Measurements from ENCODE around the gene RASGRF2.

RASGRF2 gene

DNA sequence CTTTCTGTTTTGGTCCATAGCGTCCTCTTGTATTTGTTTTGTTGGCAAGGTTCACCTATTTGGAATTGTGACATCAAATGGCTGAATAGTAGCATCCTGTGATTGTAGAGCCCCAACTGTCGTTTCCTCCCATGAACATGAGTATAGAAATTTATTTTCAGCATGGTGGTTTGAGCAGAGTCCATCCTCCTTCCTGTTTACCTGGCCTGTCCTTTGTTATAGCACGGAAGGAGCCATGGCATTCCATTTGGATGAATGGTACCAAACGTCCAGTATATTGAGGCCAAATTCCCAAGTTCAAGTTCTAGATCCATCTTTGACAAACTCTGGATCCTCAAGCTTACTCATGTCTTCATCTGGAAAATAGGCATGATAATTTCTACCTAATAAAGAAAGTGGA is 16.8 kb downstream of the RASGRF2 start:
- no peak for TF ChIP-seq GABPA (IDR thresholded peaks at IDR 0.05; ENCODE audit: low read depth)
- no peak for TF ChIP-seq SPI1 (IDR thresholded peaks at IDR 0.05; ENCODE audit: borderline replicate concordance, low read depth)
- TF ChIP-seq, protein P1, sequence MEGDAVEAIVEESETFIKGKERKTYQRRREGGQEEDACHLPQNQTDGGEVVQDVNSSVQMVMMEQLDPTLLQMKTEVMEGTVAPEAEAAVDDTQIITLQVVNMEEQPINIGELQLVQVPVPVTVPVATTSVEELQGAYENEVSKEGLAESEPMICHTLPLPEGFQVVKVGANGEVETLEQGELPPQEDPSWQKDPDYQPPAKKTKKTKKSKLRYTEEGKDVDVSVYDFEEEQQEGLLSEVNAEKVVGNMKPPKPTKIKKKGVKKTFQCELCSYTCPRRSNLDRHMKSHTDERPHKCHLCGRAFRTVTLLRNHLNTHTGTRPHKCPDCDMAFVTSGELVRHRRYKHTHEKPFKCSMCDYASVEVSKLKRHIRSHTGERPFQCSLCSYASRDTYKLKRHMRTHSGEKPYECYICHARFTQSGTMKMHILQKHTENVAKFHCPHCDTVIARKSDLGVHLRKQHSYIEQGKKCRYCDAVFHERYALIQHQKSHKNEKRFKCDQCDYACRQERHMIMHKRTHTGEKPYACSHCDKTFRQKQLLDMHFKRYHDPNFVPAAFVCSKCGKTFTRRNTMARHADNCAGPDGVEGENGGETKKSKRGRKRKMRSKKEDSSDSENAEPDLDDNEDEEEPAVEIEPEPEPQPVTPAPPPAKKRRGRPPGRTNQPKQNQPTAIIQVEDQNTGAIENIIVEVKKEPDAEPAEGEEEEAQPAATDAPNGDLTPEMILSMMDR (IDR thresholded peaks at IDR 0.05; ENCODE audit: insufficient read depth, low read length), result no peak
- TF ChIP-seq, protein P2, sequence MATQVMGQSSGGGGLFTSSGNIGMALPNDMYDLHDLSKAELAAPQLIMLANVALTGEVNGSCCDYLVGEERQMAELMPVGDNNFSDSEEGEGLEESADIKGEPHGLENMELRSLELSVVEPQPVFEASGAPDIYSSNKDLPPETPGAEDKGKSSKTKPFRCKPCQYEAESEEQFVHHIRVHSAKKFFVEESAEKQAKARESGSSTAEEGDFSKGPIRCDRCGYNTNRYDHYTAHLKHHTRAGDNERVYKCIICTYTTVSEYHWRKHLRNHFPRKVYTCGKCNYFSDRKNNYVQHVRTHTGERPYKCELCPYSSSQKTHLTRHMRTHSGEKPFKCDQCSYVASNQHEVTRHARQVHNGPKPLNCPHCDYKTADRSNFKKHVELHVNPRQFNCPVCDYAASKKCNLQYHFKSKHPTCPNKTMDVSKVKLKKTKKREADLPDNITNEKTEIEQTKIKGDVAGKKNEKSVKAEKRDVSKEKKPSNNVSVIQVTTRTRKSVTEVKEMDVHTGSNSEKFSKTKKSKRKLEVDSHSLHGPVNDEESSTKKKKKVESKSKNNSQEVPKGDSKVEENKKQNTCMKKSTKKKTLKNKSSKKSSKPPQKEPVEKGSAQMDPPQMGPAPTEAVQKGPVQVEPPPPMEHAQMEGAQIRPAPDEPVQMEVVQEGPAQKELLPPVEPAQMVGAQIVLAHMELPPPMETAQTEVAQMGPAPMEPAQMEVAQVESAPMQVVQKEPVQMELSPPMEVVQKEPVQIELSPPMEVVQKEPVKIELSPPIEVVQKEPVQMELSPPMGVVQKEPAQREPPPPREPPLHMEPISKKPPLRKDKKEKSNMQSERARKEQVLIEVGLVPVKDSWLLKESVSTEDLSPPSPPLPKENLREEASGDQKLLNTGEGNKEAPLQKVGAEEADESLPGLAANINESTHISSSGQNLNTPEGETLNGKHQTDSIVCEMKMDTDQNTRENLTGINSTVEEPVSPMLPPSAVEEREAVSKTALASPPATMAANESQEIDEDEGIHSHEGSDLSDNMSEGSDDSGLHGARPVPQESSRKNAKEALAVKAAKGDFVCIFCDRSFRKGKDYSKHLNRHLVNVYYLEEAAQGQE (IDR thresholded peaks at IDR 0.05; ENCODE audit: insufficient replicate concordance, low read depth), result no peak
- no peak for TF ChIP-seq POLR2AphosphoS5 (IDR thresholded peaks at IDR 0.05; ENCODE audit: low read depth)
- no peak overlapping the region for H3K4me3 ChIP-seq (replicated peaks; ENCODE audit: insufficient read depth, low read length)
- H3K27ac ChIP-seq (replicated peaks), result no peak overlapping the region
- H3K27me3 ChIP-seq (ENCODE audit: insufficient read depth, poor library complexity, severe bottlenecking), result no peaks in the 10 kb centered on the region
- no peak for DNase-seq (ENCODE audit: low read depth in 1 of 2, low spot score in 1 of 2)

DNA sequence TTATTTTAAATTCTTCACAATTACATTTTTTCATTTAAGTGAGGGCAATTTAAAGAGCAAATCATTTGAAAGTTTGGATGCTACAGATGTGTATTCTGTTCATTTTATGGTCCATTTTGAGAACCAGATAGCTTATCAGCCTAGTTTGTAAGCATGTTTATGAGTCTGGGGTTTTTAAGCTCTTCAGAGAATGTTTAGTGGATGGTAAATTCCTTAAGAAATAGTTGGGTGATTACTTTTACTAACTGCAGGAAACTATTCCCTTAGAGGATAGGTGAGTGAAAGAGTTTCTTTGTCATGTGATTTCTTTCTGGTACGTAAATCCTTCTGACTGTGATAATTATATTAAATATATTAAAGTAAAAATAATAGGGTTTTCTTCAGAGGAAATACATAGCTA is 17.6 kb downstream of the RASGRF2 start:
- no peak for DNase-seq (ENCODE audit: low read depth in 1 of 2, low spot score in 1 of 2)
- no peak overlapping the region for H3K27ac ChIP-seq (replicated peaks)
- H3K4me3 ChIP-seq (replicated peaks; ENCODE audit: insufficient read depth, low read length), result no peak overlapping the region
- no peak for TF ChIP-seq SPI1 (IDR thresholded peaks at IDR 0.05; ENCODE audit: borderline replicate concordance, low read depth)
- no peak for TF ChIP-seq GABPA (IDR thresholded peaks at IDR 0.05; ENCODE audit: low read depth)
- no peak for TF ChIP-seq POLR2AphosphoS5 (IDR thresholded peaks at IDR 0.05; ENCODE audit: low read depth)
- TF ChIP-seq, protein P2 (IDR thresholded peaks at IDR 0.05; ENCODE audit: insufficient replicate concordance, low read depth), result no peak
- TF ChIP-seq, protein P1 (IDR thresholded peaks at IDR 0.05; ENCODE audit: insufficient read depth, low read length), result no peak
- no peaks in the 10 kb centered on the region for H3K27me3 ChIP-seq (ENCODE audit: insufficient read depth, poor library complexity, severe bottlenecking)

DNA sequence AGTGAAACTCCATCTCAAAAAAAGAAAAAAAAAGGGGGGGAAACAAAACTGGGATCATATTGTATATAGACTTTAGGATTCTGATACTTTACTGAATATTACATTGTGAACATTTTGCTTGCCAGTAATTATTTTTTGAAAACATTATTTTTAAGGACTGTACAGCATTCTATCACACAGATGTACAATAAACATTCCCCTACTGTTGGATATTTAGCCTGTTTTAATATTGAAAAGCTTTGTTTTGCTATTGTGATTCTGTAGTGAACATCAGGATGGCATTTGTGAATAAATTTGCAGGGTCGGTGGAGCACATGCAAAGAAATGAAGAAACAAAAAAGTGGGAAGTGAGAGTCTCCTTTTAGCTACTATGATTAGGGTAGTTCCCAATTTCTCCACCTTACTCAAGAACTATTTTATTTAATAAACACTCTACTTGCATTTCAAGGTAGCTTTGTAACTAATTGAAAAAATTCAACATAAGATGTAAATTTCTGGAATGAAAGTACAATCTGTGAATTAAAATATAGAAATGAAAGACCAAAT is 18.7 kb downstream of the RASGRF2 start:
- H3K27ac ChIP-seq (replicated peaks), result no peak overlapping the region
- TF ChIP-seq, protein P1 (IDR thresholded peaks at IDR 0.05; ENCODE audit: insufficient read depth, low read length), result no peak
- TF ChIP-seq, protein P2 (IDR thresholded peaks at IDR 0.05; ENCODE audit: insufficient replicate concordance, low read depth), result no peak
- no peak for TF ChIP-seq POLR2AphosphoS5 (IDR thresholded peaks at IDR 0.05; ENCODE audit: low read depth)
- no peak for TF ChIP-seq GABPA (IDR thresholded peaks at IDR 0.05; ENCODE audit: low read depth)
- no peak for TF ChIP-seq SPI1 (IDR thresholded peaks at IDR 0.05; ENCODE audit: borderline replicate concordance, low read depth)
- H3K27me3 ChIP-seq (ENCODE audit: insufficient read depth, poor library complexity, severe bottlenecking), result no peaks in the 10 kb centered on the region
- DNase-seq (ENCODE audit: low read depth in 1 of 2, low spot score in 1 of 2), result no peak
- H3K4me3 ChIP-seq (replicated peaks; ENCODE audit: insufficient read depth, low read length), result no peak overlapping the region
